ENCODE results near the gene SCAMP2. TPM values are rescaled to one million over a fixed set of nuclear protein-coding genes. Genes with fewer than 3 reads are reported as not detected.

Gene SCAMP2
- total and polyA plus RNA-seq, 2 experiments from 2014 or later: 34.7 to 51.3 TPM

- Histone ChIP-seq H3K4me1 (ENCODE audit: insufficient read depth) (peaks cover 6% of the 10 kb centered on the region), H3K9me2 (ENCODE audit: insufficient read depth) (no peaks in the 10 kb centered on the region), H3F3A (replicated peaks; ENCODE audit: low read depth) (0 out of 2 replicates have a peak, but pooled peaks cover 5% of the 10 kb centered on the region), H3K27ac (ENCODE audit: low read depth) (no peak overlapping the region), H4K20me1 (replicated peaks; ENCODE audit: insufficient read depth) (no peaks in the 10 kb centered on the region; the same call in 1 of the 2 replicates), H3K4me3 (no peak overlapping the region), H3K27me3 (ENCODE audit: insufficient read depth) (no peaks in the 10 kb centered on the region), H3K36me3 (ENCODE audit: insufficient read depth) (peaks cover 12% of the 10 kb centered on the region), H3K79me2 (replicated peaks; ENCODE audit: insufficient read depth) (peaks cover 13% of the 10 kb centered on the region), H2AFZ (no peak overlapping the region), H3K4me2 (no peak overlapping the region)
- no peak overlapping the region for H3K27ac Mint-ChIP-seq
- peaks cover 16% of the 10 kb centered on the region for H3K4me1 Mint-ChIP-seq
- no peak for TF ChIP-seq ZNF114 (CRISPR knock-in tag; IDR thresholded peaks at IDR 0.05)
- no peak for TF ChIP-seq ZNF462 (CRISPR knock-in tag; IDR thresholded peaks at IDR 0.05)
- no peak for TF ChIP-seq ZNF331 (CRISPR knock-in tag; IDR thresholded peaks at IDR 0.05; ENCODE audit: low read depth)
- no peak for TF ChIP-seq STAT1 (IDR thresholded peaks at IDR 0.05; ENCODE audit: unreplicated experiment)
- TF ChIP-seq ETS1 (IDR thresholded peaks at IDR 0.05): no peak
- no peak for TF ChIP-seq JUNB (IDR thresholded peaks at IDR 0.05; ENCODE audit: unreplicated experiment)
- TF ChIP-seq POLR2AphosphoS5 (IDR thresholded peaks at IDR 0.05; ENCODE audit: low read depth): no peak
- no peak for TF ChIP-seq EZH2phosphoT487 (IDR thresholded peaks at IDR 0.05; ENCODE audit: unreplicated experiment)
- no peak for TF ChIP-seq CREB1 (CRISPR knock-in tag; IDR thresholded peaks at IDR 0.05; ENCODE audit: low read depth)
- TF ChIP-seq NANOG (IDR thresholded peaks at IDR 0.05; ENCODE audit: borderline replicate concordance): no peak
- TF ChIP-seq REST (IDR thresholded peaks at IDR 0.05; ENCODE audit: unreplicated experiment): no peak
- no peak for TF ChIP-seq EZH2 (IDR thresholded peaks at IDR 0.05; ENCODE audit: low read depth, unreplicated experiment)
- no peak for TF ChIP-seq CTCF (conservative IDR thresholded peaks at IDR 0.05; ENCODE audit: low read depth in 2 of 2)
- H3K27me3 Mint-ChIP-seq (ENCODE audit: insufficient read depth, low read depth, poor library complexity): peaks cover 7% of the 10 kb centered on the region
- DNase-seq (ENCODE audit: low spot score) (no peak), ATAC-seq (no peak)
- peaks cover 56% of the 10 kb centered on the region for H3K36me3 Mint-ChIP-seq (ENCODE audit: low read depth)
- H3K9me3 Mint-ChIP-seq: peaks cover 6% of the 10 kb centered on the region; the same call in 2 of the 3 replicates
- no peak overlapping the region for H3K4me3 Mint-ChIP-seq
These were observed 35.5 kb upstream of the SCAMP2 start for GRCh38 chr15:74908635-74909034.

Measured in GM23338 (cell line).